ENCODE results near the gene C2orf69. TPM values are rescaled to one million over a fixed set of nuclear protein-coding genes. Genes with fewer than 3 reads are reported as not detected.

C2orf69 gene
- total RNA-seq (10 to 100 TPM; 14.4 to 14.7 TPM), polyA plus RNA-seq (10 to 100 TPM; 13.5 to 13.9 TPM)

- DNase-seq = peak; percentile 86 to 90 (median 86)
- peak within 1 kb of the TSS; percentile 87 for H3K27ac ChIP-seq (ENCODE audit: low read depth, low read length)
- Mint-ChIP-seq H3K27me3 (peaks cover 0 to 1% of the 10 kb centered on the region in 2 donors), H3K36me3 (peaks cover 6 to 14% of the 10 kb centered on the region in 2 donors), H3K9me3 (peaks cover 0 to 4% (median 0%) of the 10 kb centered on the region in 8 donors), H3K27ac (peak within 1 kb of the TSS; percentile 90 to 98 (median 97)), H3K4me1 (peaks cover 24 to 45% (median 38%) of the 10 kb centered on the region in 4 donors), H3K4me3 (peak within 1 kb of the TSS; percentile 93 to 99 (median 96))
- H3K27me3 ChIP-seq (ENCODE audit: insufficient read depth, low read length) = peaks cover 5% of the 10 kb centered on the region
- CTCF ChIA-PET (ENCODE audit: partially characterized antibody) = interaction anchor here (1.2 kb wide), 1 partner anchor 34 kb away, joined by 3 read pairs; no protein-coding TSS in a partner anchor
- H3K4me1 ChIP-seq (ENCODE audit: insufficient read depth, low read length) = peaks cover 32% of the 10 kb centered on the region
- POLR2A ChIA-PET (ENCODE audit: partially characterized antibody) = interaction anchor here (1.1 to 1.5 kb wide), 3 partner anchors 44 to 463 kb away, joined by 3 to 5 read pairs (median 3); no protein-coding TSS in a partner anchor
- H3K4me3 ChIP-seq (ENCODE audit: low read length in 2 of 2) = peak within 1 kb of the TSS; percentile 55 to 80
- intact Hi-C loops (cut with micrococcal nuclease) = loop anchor here (1.0 to 5.0 kb wide), 2 partner anchors 46 to 60 kb away; partner anchors contain the start of genes FTCDNL1, MAIP1 and TYW5
- H3K36me3 ChIP-seq (ENCODE audit: insufficient read depth, low read length) = no peaks in the 10 kb centered on the region
- H3K9me3 ChIP-seq (ENCODE audit: control insufficient read depth in 1 of 2, low read length in 2 of 2) = no peaks in the 10 kb centered on the region
Observed at GRCh38 chr2:199911052-199911876, at the start of gene C2orf69. Gene C2orf69, plus strand, starts transcription at chr2:199911293. Its CDS starts 146 bp downstream, at chr2:199911439.

- Histone ChIP-seq H3K27me3 (ENCODE audit: insufficient read depth, low read length) (peaks cover 4% of the 10 kb centered on the region), H3K36me3 (ENCODE audit: insufficient read depth, low read length) (no peaks in the 10 kb centered on the region), H3K27ac (ENCODE audit: low read depth, low read length) (no peak overlapping the region), H3K9me3 (ENCODE audit: control insufficient read depth in 1 of 2, low read length in 2 of 2) (no peaks in the 10 kb centered on the region), H3K4me1 (ENCODE audit: insufficient read depth, low read length) (no peaks in the 10 kb centered on the region), H3K4me3 (ENCODE audit: low read length in 2 of 2) (no peak overlapping the region)
- H3K4me3 Mint-ChIP-seq = no peak overlapping the region
- H3K36me3 Mint-ChIP-seq = no peaks in the 10 kb centered on the region
- no peaks in the 10 kb centered on the region for H3K9me3 Mint-ChIP-seq
- H3K27ac Mint-ChIP-seq = no peak overlapping the region
- H3K27me3 Mint-ChIP-seq = peaks cover 11 to 24% of the 10 kb centered on the region in 2 donors
- no peak for DNase-seq
- CTCF ChIA-PET (ENCODE audit: partially characterized antibody) = interaction anchor here (2.7 kb wide), 1 partner anchor 158 kb away, joined by 11 read pairs; no protein-coding TSS in a partner anchor
- intact Hi-C loops (cut with micrococcal nuclease) = no loop called here
- peaks cover 0 to 1% (median 0%) of the 10 kb centered on the region in 4 donors for H3K4me1 Mint-ChIP-seq
- POLR2A ChIA-PET (ENCODE audit: partially characterized antibody) = no interaction called here
Observed at GRCh38 chr2:199862788-199863187, 48.3 kb upstream of the C2orf69 start.

- DNase-seq = no peak
- no peak overlapping the region for H3K27ac Mint-ChIP-seq
- intact Hi-C loops (cut with micrococcal nuclease) = no loop called here
- no peaks in the 10 kb centered on the region for H3K36me3 ChIP-seq (ENCODE audit: insufficient read depth, low read length)
- POLR2A ChIA-PET (ENCODE audit: partially characterized antibody) = no interaction called here
- no peaks in the 10 kb centered on the region for H3K9me3 Mint-ChIP-seq
- H3K4me3 ChIP-seq (ENCODE audit: low read length in 2 of 2) = no peak overlapping the region
- H3K9me3 ChIP-seq (ENCODE audit: control insufficient read depth in 1 of 2, low read length in 2 of 2) = no peaks in the 10 kb centered on the region
- H3K4me3 Mint-ChIP-seq = no peak overlapping the region
- H3K4me1 ChIP-seq (ENCODE audit: insufficient read depth, low read length) = no peaks in the 10 kb centered on the region
- H3K36me3 Mint-ChIP-seq = no peaks in the 10 kb centered on the region
- peaks cover 4% of the 10 kb centered on the region for H3K27me3 ChIP-seq (ENCODE audit: insufficient read depth, low read length)
- CTCF ChIA-PET (ENCODE audit: partially characterized antibody) = no interaction called here
- H3K27me3 Mint-ChIP-seq = peaks cover 16 to 21% of the 10 kb centered on the region in 2 donors
- no peak overlapping the region for H3K27ac ChIP-seq (ENCODE audit: low read depth, low read length)
- H3K4me1 Mint-ChIP-seq = peaks cover 0 to 1% (median 0%) of the 10 kb centered on the region in 4 donors
Observed at GRCh38 chr2:199865905-199866304, 45.2 kb upstream of the C2orf69 start.

GRCh38 chr2:199868431-199869226, 42.5 kb upstream of the C2orf69 start:
- ChIA-PET CTCF (ENCODE audit: partially characterized antibody) (interaction anchor here (1.6 kb wide), 1 partner anchor 9 kb away, joined by 3 read pairs; no protein-coding TSS in a partner anchor), POLR2A (ENCODE audit: partially characterized antibody) (no interaction called here)
- Mint-ChIP-seq H3K27ac (no peak overlapping the region), H3K9me3 (peaks cover 0 to 1% (median 0%) of the 10 kb centered on the region in 8 donors), H3K4me3 (no peak overlapping the region), H3K4me1 (no peaks in the 10 kb centered on the region), H3K27me3 (peaks cover 12 to 15% of the 10 kb centered on the region in 2 donors), H3K36me3 (no peaks in the 10 kb centered on the region)
- intact Hi-C loops (cut with micrococcal nuclease) = no loop called here
- H3K9me3 ChIP-seq (ENCODE audit: control insufficient read depth in 1 of 2, low read length in 2 of 2) = no peaks in the 10 kb centered on the region
- no peaks in the 10 kb centered on the region for H3K36me3 ChIP-seq (ENCODE audit: insufficient read depth, low read length)
- H3K27ac ChIP-seq (ENCODE audit: low read depth, low read length) = no peak overlapping the region
- DNase-seq = no peak
- peaks cover 4% of the 10 kb centered on the region for H3K27me3 ChIP-seq (ENCODE audit: insufficient read depth, low read length)
- H3K4me1 ChIP-seq (ENCODE audit: insufficient read depth, low read length) = no peaks in the 10 kb centered on the region
- H3K4me3 ChIP-seq (ENCODE audit: low read length in 2 of 2) = no peak overlapping the region

- Histone ChIP-seq H3K36me3 (ENCODE audit: insufficient read depth, low read length) (no peaks in the 10 kb centered on the region), H3K27me3 (ENCODE audit: insufficient read depth, low read length) (peaks cover 4% of the 10 kb centered on the region), H3K9me3 (ENCODE audit: control insufficient read depth in 1 of 2, low read length in 2 of 2) (no peaks in the 10 kb centered on the region), H3K4me1 (ENCODE audit: insufficient read depth, low read length) (no peaks in the 10 kb centered on the region), H3K4me3 (ENCODE audit: low read length in 2 of 2) (no peak overlapping the region), H3K27ac (ENCODE audit: low read depth, low read length) (no peak overlapping the region)
- no peaks in the 10 kb centered on the region for H3K4me1 Mint-ChIP-seq
- H3K27me3 Mint-ChIP-seq = peaks cover 13 to 16% of the 10 kb centered on the region in 2 donors
- H3K9me3 Mint-ChIP-seq = peaks cover 0 to 6% (median 5%) of the 10 kb centered on the region in 8 donors
- H3K27ac Mint-ChIP-seq = no peak overlapping the region
- intact Hi-C loops (cut with micrococcal nuclease) = no loop called here
- ChIA-PET CTCF (ENCODE audit: partially characterized antibody) (interaction anchor here (1.6 kb wide), 1 partner anchor 10 kb away, joined by 3 read pairs; no protein-coding TSS in a partner anchor), POLR2A (ENCODE audit: partially characterized antibody) (no interaction called here)
- no peak overlapping the region for H3K4me3 Mint-ChIP-seq
- DNase-seq = no peak
- peaks cover 0 to 4% of the 10 kb centered on the region in 2 donors for H3K36me3 Mint-ChIP-seq
Observed at GRCh38 chr2:199869227-199869541, 41.9 kb upstream of the C2orf69 start.

- intact Hi-C loops (cut with micrococcal nuclease) = no loop called here
- peaks cover 0 to 7% of the 10 kb centered on the region in 2 donors for H3K36me3 Mint-ChIP-seq
Observed at GRCh38 chr2:199869653-199870052, 41.4 kb upstream of the C2orf69 start.

More at GRCh38 chr2:199869653-199870052, 41.4 kb upstream of the C2orf69 start:
- DNase-seq = no peak
- CTCF ChIA-PET (ENCODE audit: partially characterized antibody) = interaction anchor here (1.6 kb wide), 1 partner anchor 10 kb away, joined by 3 read pairs; no protein-coding TSS in a partner anchor
- Mint-ChIP-seq H3K4me3 (no peak overlapping the region), H3K27ac (no peak overlapping the region), H3K27me3 (peaks cover 13 to 17% of the 10 kb centered on the region in 2 donors), H3K9me3 (peaks cover 0 to 11% (median 9%) of the 10 kb centered on the region in 8 donors), H3K4me1 (no peaks in the 10 kb centered on the region)
- no peaks in the 10 kb centered on the region for H3K4me1 ChIP-seq (ENCODE audit: insufficient read depth, low read length)
- H3K27ac ChIP-seq (ENCODE audit: low read depth, low read length) = no peak overlapping the region
- peaks cover 4% of the 10 kb centered on the region for H3K27me3 ChIP-seq (ENCODE audit: insufficient read depth, low read length)
- H3K9me3 ChIP-seq (ENCODE audit: control insufficient read depth in 1 of 2, low read length in 2 of 2) = no peaks in the 10 kb centered on the region
- H3K36me3 ChIP-seq (ENCODE audit: insufficient read depth, low read length) = no peaks in the 10 kb centered on the region
- POLR2A ChIA-PET (ENCODE audit: partially characterized antibody) = no interaction called here
- H3K4me3 ChIP-seq (ENCODE audit: low read length in 2 of 2) = no peak overlapping the region
